HEK293 (cell line): ENCODE measurements around the gene ATP8B4.

Experiments
- CTCF ChIA-PET: fragments of 350-600 bp; formaldehyde crosslinking; extraction: SDS; loops from one replicate; lab custom pipeline; 2021; ENCODE audit warnings: antibody characterized with exemption; lab: Yijun Ruan, JAX
- POLR2A ChIA-PET: fragments of 300-600 bp; formaldehyde crosslinking; extraction: SDS; loops from one replicate; lab custom pipeline; 2020; ENCODE audit warnings: antibody characterized with exemption, inconsistent platforms; lab: Yijun Ruan, JAX
- H3K27ac ChIP-seq: fragments of 200-500 bp; sonication (Bioruptor generic); 2 replicates; pipeline ENCODE4 v1.5.1; 2014; ENCODE audit warnings: low read depth, low read length, control low read depth, inconsistent platforms; ENCODE audit errors: extremely low read depth
- H3K36me3 ChIP-seq, 2 experiments: fragments of 200-500 bp in 1 of 2; sonication (Bioruptor generic) in 1 of 2; 1 replicate in 1 of 2; 2 replicates in 1 of 2; pipeline ENCODE4 v1.5.1; 2014 to 2017; ENCODE audit warnings: inconsistent platforms in 2 of 2, low read length in 2 of 2; ENCODE audit not compliant: control insufficient read depth in 2 of 2, insufficient read depth in 1 of 2
- H3K4me1 ChIP-seq: fragments of 200-500 bp; sonication (Bioruptor generic); 2 replicates; pipeline ENCODE4 v1.5.1; 2014; ENCODE audit warnings: mild to moderate bottlenecking, low read length, inconsistent platforms; ENCODE audit not compliant: control insufficient read depth, insufficient read depth
- H3K4me3 ChIP-seq: 2 replicates; pipeline ENCODE4 v1.5.1; 2011; ENCODE audit warnings: low read depth, mild to moderate bottlenecking, control low read depth, low read length, moderate library complexity
- H3K9me3 ChIP-seq: fragments of 200-500 bp; sonication (Bioruptor generic); 2 replicates; pipeline ENCODE4 v1.5.1; 2014; ENCODE audit warnings: low read depth, low read length, inconsistent platforms; ENCODE audit not compliant: control insufficient read depth, insufficient read depth
- GLI2 ChIP-seq: fragments of 450-650 bp; formaldehyde crosslinking; IDR thresholded peaks from 2 replicates; pipeline ENCODE4; 2017; ENCODE audit warnings: missing biosample characterization, missing genetic modification characterization, low read depth, borderline replicate concordance
- HOXC10 ChIP-seq: sonication (generic); formaldehyde crosslinking; IDR thresholded peaks from 2 replicates; pipeline ENCODE4 v1.8.1; 2023; ENCODE audit warnings: mild to moderate bottlenecking, missing genetic modification reagents
- ZIC2 ChIP-seq: fragments of 450-650 bp; formaldehyde crosslinking; IDR thresholded peaks from 2 replicates; pipeline ENCODE4 v1.5.1; 2016; ENCODE audit warnings: missing biosample characterization, missing genetic modification characterization
- ZNF112 ChIP-seq: fragments of 450-650 bp; formaldehyde crosslinking; IDR thresholded peaks from 2 replicates; pipeline ENCODE4 v1.5.0; 2017; ENCODE audit warnings: missing biosample characterization, missing genetic modification characterization
- ZNF214 ChIP-seq: fragments of 450-650 bp; formaldehyde crosslinking; IDR thresholded peaks from 2 replicates; pipeline ENCODE4 v1.5.1; 2017; ENCODE audit warnings: missing biosample characterization, mild to moderate bottlenecking, missing genetic modification characterization, borderline replicate concordance
- ZNF221 ChIP-seq: fragments of 450-650 bp; formaldehyde crosslinking; IDR thresholded peaks from 2 replicates; pipeline ENCODE4 v1.5.1; 2017; ENCODE audit warnings: missing biosample characterization, missing genetic modification characterization, borderline replicate concordance
- ZNF248 ChIP-seq: fragments of 450-650 bp; formaldehyde crosslinking; IDR thresholded peaks from 2 replicates; pipeline ENCODE4 v1.5.1; 2017; ENCODE audit warnings: missing biosample characterization, missing genetic modification characterization
- ZNF473 ChIP-seq: fragments of 450-650 bp; formaldehyde crosslinking; IDR thresholded peaks from 2 replicates; pipeline ENCODE4 v1.5.1; 2017; ENCODE audit warnings: missing biosample characterization, missing genetic modification characterization
- ZNF48 ChIP-seq: fragments of 450-650 bp; formaldehyde crosslinking; IDR thresholded peaks from 2 replicates; pipeline ENCODE4 v1.5.1; 2016; ENCODE audit warnings: missing biosample characterization, missing genetic modification characterization
- ZNF610 ChIP-seq: fragments of 450-650 bp; formaldehyde crosslinking; IDR thresholded peaks from 2 replicates; pipeline ENCODE4 v1.5.1; 2016; ENCODE audit warnings: missing biosample characterization, missing genetic modification characterization, borderline replicate concordance
- ZNF621 ChIP-seq: fragments of 450-650 bp; formaldehyde crosslinking; IDR thresholded peaks from 2 replicates; pipeline ENCODE4 v1.5.1; 2017; ENCODE audit warnings: missing biosample characterization, missing genetic modification characterization
- ZNF626 ChIP-seq: fragments of 450-650 bp; sonication (Bioruptor Pico); formaldehyde crosslinking; IDR thresholded peaks from 2 replicates; pipeline ENCODE4 v1.5.1; 2018; ENCODE audit warnings: missing biosample characterization, missing genetic modification characterization, inconsistent platforms
- ZNF658 ChIP-seq: fragments of 450-650 bp; formaldehyde crosslinking; IDR thresholded peaks from 2 replicates; pipeline ENCODE4; 2016; ENCODE audit warnings: missing biosample characterization, missing genetic modification characterization
- ZNF664 ChIP-seq: fragments of 450-650 bp; formaldehyde crosslinking; IDR thresholded peaks from 2 replicates; pipeline ENCODE4 v1.5.1; 2016; ENCODE audit warnings: missing biosample characterization, missing genetic modification characterization
- ZNF76 ChIP-seq: fragments of 450-650 bp; formaldehyde crosslinking; IDR thresholded peaks from 2 replicates; pipeline ENCODE4; 2016; ENCODE audit warnings: low read depth, missing biosample characterization, missing genetic modification characterization, borderline replicate concordance
- TF ChIP-seq, protein P1 (sequence below): fragments of 450-650 bp; formaldehyde crosslinking; IDR thresholded peaks from 2 replicates; pipeline ENCODE4 v1.5.1; 2016; ENCODE audit warnings: missing biosample characterization, missing genetic modification characterization, low read depth
- TF ChIP-seq, protein P2 (sequence below): fragments of 450-650 bp; formaldehyde crosslinking; IDR thresholded peaks from 2 replicates; pipeline ENCODE4 v1.5.1; 2016; ENCODE audit warnings: missing biosample characterization, missing genetic modification characterization
- TF ChIP-seq, protein P3 (sequence below): fragments of 450-650 bp; formaldehyde crosslinking; IDR thresholded peaks from 2 replicates; pipeline ENCODE4 v1.5.1; 2017; ENCODE audit warnings: missing biosample characterization, missing genetic modification characterization
- TF ChIP-seq, protein P4 (sequence below): fragments of 450-650 bp; formaldehyde crosslinking; IDR thresholded peaks from 2 replicates; pipeline ENCODE4 v1.5.1; 2017; ENCODE audit warnings: missing biosample characterization, mild to moderate bottlenecking, missing genetic modification characterization, moderate library complexity

ATP8B4 gene

DNA sequence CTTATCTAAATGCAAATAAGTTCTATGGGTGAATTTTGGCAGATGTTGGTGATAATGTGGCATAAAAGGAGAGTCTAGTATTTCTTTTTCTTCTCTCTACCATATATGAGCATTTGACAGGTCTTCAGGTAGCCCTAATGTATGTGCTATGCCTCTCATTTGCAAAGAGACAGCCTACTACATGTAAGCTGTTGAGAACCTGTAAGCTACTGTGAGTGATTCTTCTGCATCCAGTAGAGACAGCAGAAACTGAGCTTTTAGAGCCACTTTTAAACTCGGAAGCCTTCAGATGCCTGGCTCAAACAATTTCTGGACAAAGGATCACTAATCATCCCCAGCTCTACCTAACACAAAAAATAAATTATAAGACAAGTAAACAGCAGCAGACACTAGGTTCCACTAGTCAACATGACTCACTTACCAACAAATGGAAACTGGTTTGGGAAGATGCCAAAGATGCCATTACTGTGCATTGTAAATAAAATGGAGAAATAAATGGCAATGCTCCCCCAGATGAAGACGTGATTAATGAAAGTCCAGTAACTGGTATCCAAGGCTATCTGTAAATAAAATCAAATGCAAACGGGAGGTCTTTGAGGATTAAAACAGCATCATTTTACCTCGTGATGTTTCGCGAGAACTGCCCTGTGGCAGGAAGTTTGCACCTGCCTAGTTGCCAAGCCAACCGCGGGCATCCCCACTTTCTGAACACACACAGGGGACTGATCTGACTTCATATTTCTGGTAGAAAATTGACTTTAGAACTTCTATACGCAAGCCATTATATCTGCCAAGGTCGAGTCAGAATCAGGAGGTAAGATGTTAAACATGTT is 252.9 kb downstream of the ATP8B4 start:
- H3K36me3 ChIP-seq: no peaks in the 10 kb centered on the region
- no peak overlapping the region for H3K27ac ChIP-seq
- H3K4me3 ChIP-seq: no peak overlapping the region
- H3K9me3 ChIP-seq: no peaks in the 10 kb centered on the region
- CTCF ChIA-PET: no interaction called here
- TF ChIP-seq ZNF626 (tag by site-specific recombination) (no peak), ZNF221 (no peak), ZNF664 (no peak)
- TF ChIP-seq, protein P1, sequence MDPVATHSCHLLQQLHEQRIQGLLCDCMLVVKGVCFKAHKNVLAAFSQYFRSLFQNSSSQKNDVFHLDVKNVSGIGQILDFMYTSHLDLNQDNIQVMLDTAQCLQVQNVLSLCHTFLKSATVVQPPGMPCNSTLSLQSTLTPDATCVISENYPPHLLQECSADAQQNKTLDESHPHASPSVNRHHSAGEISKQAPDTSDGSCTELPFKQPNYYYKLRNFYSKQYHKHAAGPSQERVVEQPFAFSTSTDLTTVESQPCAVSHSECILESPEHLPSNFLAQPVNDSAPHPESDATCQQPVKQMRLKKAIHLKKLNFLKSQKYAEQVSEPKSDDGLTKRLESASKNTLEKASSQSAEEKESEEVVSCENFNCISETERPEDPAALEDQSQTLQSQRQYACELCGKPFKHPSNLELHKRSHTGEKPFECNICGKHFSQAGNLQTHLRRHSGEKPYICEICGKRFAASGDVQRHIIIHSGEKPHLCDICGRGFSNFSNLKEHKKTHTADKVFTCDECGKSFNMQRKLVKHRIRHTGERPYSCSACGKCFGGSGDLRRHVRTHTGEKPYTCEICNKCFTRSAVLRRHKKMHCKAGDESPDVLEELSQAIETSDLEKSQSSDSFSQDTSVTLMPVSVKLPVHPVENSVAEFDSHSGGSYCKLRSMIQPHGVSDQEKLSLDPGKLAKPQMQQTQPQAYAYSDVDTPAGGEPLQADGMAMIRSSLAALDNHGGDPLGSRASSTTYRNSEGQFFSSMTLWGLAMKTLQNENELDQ (tag by site-specific recombination): no peak
- TF ChIP-seq, protein P2, sequence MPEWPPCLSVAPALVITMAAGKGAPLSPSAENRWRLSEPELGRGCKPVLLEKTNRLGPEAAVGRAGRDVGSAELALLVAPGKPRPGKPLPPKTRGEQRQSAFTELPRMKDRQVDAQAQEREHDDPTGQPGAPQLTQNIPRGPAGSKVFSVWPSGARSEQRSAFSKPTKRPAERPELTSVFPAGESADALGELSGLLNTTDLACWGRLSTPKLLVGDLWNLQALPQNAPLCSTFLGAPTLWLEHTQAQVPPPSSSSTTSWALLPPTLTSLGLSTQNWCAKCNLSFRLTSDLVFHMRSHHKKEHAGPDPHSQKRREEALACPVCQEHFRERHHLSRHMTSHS (tag by site-specific recombination): no peak
- TF ChIP-seq, protein P3, sequence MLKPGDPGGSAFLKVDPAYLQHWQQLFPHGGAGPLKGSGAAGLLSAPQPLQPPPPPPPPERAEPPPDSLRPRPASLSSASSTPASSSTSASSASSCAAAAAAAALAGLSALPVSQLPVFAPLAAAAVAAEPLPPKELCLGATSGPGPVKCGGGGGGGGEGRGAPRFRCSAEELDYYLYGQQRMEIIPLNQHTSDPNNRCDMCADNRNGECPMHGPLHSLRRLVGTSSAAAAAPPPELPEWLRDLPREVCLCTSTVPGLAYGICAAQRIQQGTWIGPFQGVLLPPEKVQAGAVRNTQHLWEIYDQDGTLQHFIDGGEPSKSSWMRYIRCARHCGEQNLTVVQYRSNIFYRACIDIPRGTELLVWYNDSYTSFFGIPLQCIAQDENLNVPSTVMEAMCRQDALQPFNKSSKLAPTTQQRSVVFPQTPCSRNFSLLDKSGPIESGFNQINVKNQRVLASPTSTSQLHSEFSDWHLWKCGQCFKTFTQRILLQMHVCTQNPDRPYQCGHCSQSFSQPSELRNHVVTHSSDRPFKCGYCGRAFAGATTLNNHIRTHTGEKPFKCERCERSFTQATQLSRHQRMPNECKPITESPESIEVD (tag by site-specific recombination): no peak
- no peaks in the 10 kb centered on the region for H3K4me1 ChIP-seq
- POLR2A ChIA-PET: no interaction called here

DNA sequence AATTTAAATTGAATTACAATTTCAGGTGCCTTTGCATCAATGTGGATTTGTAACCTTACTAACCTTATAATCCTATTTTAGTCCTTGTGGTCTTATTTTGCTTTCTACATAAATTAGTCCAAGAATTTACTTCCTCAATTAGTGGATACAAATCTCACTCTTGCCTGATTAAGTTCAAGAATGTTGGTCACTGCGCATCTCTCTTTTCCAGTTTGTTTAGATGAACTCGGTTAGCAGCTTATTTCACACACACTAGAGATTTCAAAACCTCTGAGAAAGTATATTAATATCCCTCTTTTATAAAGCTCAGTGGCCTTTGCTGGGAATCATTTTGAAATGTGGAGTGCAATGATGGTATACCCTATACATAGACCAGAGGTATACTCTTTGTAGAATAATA is 254.8 kb downstream of the ATP8B4 start:
- Histone ChIP-seq H3K4me3 (no peak overlapping the region), H3K36me3 (no peaks in the 10 kb centered on the region), H3K4me1 (no peaks in the 10 kb centered on the region), H3K27ac (no peak overlapping the region), H3K9me3 (no peaks in the 10 kb centered on the region)
- TF ChIP-seq ZIC2 (tag by site-specific recombination) (no peak), ZNF112 (tag by site-specific recombination) (no peak), ZNF473 (tag by site-specific recombination) (no peak), GLI2 (tag by site-specific recombination) (no peak), ZNF76 (tag by site-specific recombination) (no peak), ZNF214 (tag by site-specific recombination) (no peak), ZNF248 (tag by site-specific recombination) (no peak), ZNF658 (no peak), HOXC10 (no peak), ZNF621 (tag by site-specific recombination) (no peak), ZNF610 (no peak), ZNF48 (tag by site-specific recombination) (no peak)
- TF ChIP-seq, protein P4, sequence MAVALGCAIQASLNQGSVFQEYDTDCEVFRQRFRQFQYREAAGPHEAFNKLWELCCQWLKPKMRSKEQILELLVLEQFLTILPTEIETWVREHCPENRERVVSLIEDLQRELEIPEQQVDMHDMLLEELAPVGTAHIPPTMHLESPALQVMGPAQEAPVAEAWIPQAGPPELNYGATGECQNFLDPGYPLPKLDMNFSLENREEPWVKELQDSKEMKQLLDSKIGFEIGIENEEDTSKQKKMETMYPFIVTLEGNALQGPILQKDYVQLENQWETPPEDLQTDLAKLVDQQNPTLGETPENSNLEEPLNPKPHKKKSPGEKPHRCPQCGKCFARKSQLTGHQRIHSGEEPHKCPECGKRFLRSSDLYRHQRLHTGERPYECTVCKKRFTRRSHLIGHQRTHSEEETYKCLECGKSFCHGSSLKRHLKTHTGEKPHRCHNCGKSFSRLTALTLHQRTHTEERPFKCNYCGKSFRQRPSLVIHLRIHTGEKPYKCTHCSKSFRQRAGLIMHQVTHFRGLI (tag by site-specific recombination): no peak
- POLR2A ChIA-PET: no interaction called here
- CTCF ChIA-PET: no interaction called here
